ENCODE results near the gene CASZ1.

DNA sequence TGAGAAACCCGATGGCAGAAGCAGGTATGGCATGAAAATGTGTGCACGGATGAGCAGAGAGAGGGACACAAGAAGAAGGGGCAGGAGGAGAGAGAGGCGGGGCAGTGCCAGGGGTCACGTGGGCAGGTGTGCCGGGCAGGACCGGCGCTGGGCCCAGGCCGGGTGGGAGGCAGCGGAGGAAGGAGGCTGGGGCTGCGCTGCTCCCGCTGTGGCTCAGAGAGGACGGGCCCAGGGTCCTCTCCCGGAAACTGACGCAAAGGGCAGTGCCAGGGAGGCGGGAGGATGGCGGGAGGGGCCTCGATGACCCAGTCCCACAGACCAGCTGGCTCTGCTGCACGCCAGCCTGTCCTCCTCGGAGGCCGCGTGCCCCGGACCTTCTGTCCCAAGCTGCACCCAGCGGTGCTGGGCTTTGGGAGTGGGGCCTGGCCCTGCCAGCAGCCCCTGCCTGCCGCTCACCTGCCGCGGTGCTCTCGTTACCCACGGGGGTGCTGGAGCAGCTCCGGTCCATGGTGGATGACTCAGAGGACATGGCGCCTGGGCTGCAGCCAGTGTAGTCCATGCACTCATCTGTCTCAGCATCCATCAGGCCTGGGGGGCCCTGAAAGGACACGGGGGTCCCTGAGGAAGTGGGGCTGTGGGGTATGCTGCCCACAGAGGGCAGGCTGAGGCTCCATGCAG, 153.9 kb downstream of the CASZ1 start:
- TF ChIP-seq ZNF274 (IDR thresholded peaks at IDR 0.05; ENCODE audit: borderline replicate concordance, low read depth, low read length): no peak
- TF ChIP-seq, protein P1, sequence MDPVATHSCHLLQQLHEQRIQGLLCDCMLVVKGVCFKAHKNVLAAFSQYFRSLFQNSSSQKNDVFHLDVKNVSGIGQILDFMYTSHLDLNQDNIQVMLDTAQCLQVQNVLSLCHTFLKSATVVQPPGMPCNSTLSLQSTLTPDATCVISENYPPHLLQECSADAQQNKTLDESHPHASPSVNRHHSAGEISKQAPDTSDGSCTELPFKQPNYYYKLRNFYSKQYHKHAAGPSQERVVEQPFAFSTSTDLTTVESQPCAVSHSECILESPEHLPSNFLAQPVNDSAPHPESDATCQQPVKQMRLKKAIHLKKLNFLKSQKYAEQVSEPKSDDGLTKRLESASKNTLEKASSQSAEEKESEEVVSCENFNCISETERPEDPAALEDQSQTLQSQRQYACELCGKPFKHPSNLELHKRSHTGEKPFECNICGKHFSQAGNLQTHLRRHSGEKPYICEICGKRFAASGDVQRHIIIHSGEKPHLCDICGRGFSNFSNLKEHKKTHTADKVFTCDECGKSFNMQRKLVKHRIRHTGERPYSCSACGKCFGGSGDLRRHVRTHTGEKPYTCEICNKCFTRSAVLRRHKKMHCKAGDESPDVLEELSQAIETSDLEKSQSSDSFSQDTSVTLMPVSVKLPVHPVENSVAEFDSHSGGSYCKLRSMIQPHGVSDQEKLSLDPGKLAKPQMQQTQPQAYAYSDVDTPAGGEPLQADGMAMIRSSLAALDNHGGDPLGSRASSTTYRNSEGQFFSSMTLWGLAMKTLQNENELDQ (CRISPR knock-in tag; IDR thresholded peaks at IDR 0.05; ENCODE audit: borderline replicate concordance): no peak
- no peak for TF ChIP-seq U2AF1 (optimal IDR thresholded peaks at IDR 0.05; ENCODE audit: low read depth, low read length)
- no peak for TF ChIP-seq SOX6 (IDR thresholded peaks at IDR 0.05)
- no peak for TF ChIP-seq NUFIP1 (IDR thresholded peaks at IDR 0.05; ENCODE audit: partially characterized antibody)
- TF ChIP-seq ZNF644 (tag; IDR thresholded peaks at IDR 0.05; ENCODE audit: low read depth): no peak
- TF ChIP-seq, protein P2, sequence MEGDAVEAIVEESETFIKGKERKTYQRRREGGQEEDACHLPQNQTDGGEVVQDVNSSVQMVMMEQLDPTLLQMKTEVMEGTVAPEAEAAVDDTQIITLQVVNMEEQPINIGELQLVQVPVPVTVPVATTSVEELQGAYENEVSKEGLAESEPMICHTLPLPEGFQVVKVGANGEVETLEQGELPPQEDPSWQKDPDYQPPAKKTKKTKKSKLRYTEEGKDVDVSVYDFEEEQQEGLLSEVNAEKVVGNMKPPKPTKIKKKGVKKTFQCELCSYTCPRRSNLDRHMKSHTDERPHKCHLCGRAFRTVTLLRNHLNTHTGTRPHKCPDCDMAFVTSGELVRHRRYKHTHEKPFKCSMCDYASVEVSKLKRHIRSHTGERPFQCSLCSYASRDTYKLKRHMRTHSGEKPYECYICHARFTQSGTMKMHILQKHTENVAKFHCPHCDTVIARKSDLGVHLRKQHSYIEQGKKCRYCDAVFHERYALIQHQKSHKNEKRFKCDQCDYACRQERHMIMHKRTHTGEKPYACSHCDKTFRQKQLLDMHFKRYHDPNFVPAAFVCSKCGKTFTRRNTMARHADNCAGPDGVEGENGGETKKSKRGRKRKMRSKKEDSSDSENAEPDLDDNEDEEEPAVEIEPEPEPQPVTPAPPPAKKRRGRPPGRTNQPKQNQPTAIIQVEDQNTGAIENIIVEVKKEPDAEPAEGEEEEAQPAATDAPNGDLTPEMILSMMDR (IDR thresholded peaks at IDR 0.05 in 2 of 3, conservative IDR thresholded peaks at IDR 0.05 in 1 of 3; ENCODE audit: insufficient read depth in 2 of 3, low read depth in 1 of 3, low read length in 3 of 3): no peak
- no peak for TF ChIP-seq RAD21 (CRISPR knock-in tag; conservative IDR thresholded peaks at IDR 0.05 in 1 of 2, IDR thresholded peaks at IDR 0.05 in 1 of 2)
- no peak for TF ChIP-seq GABPA (tag; conservative IDR thresholded peaks at IDR 0.05; ENCODE audit: low read depth)
